ENCODE data around the gene TCF12.
"Not testable (repeated sequence)": the region's sequence is repeated elsewhere in the genome, so short reads cannot be mapped to it uniquely, and the experiment has no call there.

The TCF12 gene

DNA sequence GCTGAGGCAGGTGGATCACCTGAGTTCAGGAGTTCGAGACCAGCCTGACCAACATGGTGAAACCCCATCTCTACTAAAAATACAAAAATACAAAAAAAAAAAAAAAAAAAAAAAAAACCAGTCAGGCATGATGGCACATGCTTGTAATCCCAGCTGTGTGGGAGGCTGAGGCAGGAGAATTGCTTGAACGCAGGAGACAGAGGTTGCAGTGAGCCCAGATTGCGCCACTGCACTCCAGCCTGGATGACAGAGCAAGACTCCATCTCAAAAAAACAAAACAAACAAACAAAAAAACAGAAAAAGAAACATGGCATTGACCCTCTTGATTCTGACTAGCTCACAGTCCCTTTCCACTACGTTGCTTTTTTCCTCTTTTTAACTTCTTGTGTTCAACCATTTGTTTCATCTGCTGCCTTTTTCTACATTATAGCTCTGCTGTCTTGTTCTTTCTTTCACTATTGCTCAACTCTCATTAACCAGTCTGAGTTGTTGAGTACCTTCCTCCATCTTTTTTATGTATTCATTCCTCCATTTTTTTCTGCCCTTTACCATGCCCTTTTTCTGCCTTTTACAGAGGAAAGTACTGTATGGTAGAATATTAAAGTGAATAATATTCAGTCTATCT lies 179.6 kb downstream of the TCF12 start:
- not testable (repeated sequence) for DNase-seq

DNA sequence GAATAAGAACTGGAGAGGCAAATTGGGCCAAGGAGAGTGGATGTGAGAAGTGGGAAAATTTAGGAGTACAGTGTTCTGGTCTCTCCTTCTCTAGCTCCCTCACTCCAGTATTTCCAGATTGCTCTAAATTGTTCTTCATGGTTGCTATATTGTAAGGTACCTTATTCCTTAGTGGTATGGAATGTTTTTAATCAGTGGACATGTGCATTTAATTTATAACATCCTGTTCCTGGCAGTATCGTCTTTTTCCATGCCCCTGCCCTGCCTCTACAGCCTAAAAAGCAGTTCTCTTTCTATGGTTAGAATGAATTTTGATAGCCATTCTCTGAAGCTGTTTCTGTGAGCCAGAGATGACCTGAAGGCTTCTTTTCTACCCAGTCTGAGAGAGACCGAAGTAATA lies 180.5 kb downstream of the TCF12 start:
- no peak for DNase-seq

DNA sequence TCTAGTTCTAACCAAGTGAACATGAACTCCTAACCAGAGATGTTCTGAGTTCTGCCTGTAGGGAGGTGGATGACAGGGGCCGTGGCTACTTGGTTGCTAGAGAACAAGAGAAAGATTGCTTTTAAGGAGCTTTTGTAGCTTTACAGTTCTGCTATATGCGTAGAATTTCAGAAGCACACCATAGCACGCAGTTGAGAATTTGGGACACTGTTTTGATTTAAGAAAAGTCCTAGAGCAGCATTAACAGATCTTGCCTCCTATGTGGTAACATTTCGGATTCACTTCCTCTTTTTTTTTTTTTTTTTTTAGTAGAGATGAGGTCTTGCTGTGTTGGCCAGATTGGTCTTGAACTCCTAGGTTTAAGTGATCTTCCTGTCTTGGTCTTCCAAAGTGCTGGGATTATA lies 181.7 kb downstream of the TCF12 start:
- no peak for DNase-seq

DNA sequence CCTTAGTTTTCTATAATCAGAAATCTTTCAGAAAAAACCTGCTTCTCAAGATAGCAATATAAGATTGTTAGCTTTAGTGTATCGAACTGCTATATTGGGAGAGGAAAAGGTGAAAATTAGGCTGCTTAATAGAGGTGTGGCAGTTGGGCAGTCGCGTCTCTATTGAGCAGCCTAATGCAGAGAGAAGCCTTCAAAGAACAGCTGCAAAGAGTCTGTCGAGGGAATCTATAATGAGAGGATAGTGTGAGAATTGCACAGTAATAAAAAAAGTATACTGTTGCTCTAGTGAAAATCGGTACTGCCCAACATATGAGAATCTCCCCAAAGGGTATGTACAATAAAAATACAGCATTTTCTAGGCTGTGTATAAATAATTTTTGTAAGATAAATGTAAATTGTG lies 184.4 kb downstream of the TCF12 start:
- DNase-seq = no peak

DNA sequence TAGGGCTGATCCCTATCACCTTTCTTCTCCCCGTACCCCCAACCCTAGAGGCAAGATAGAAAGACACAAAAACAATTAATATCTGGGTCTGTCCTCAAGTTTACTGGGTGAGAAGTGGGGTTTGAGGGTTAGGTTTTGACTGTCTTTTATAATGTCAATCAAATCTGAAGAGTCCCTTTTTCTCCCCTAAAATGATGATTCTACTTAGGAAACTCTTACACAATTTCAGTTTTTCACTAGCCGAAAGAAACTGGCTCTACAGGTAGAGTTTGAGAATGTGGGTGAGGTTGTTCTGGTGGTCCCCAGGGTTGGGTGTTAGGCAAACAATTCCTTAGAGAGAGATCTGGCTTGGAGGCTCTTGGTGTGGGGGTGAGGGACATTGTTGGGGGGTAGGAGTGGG lies 189.9 kb downstream of the TCF12 start:
- no peak for DNase-seq

DNA sequence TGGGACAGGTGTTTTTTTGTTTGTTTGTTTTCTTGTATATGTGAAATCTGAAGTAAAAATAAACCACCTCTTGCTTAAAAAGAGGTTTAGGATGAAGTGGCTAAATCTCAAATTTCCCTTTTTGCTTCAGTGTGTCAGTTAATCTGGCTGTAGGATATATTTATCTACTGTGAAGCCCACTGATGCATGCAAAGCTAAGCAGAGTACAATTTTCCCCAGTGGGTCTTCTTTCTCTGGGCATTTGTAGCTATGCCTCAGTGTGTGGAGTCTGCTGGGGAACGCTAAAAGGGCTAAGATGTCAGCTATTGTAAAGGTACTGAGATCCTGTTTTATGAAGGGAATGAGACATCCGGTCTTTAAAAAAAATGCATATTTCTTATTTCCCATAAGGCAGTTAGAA lies 190.6 kb downstream of the TCF12 start:
- no peak for DNase-seq

DNA sequence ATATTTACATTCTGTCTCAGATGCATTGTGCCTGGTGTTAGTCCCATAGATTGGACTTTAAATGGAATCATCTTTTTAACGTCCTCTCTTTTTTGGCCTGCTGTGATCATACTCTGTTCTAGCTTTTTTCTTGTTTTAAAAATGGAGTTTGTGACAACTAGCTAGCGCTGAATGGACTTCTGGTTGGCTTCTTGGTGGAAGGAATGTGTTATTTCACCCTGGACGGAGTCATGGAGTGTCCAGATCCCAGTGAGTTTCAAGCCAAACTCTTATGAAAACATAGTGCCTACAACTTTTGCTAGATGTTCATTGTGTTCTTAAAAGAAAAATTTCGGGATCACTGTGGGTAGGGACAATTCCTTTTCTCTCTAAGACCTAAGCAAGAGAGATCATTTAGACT lies 192.6 kb downstream of the TCF12 start:
- DNase-seq = no peak

DNA sequence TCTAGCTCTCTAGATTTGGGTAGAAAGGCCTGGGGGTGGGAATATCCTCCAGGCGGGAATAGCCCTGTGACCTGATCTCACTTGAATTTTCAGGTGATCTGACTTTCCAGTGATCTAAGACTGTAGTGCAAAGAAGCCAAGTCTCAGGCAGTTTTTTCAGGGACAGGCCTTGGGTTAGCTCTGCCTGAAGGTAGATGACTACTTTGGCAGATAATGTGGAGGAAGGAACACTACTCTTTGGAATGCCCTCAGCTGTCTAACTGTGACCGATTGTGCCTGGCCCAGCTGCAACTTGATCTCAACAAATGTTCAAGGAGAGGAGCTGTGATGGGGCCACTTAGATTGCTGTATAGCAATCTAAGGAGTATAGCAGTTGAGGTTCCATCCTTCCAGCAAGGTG lies 193.7 kb downstream of the TCF12 start:
- DNase-seq = no peak

DNA sequence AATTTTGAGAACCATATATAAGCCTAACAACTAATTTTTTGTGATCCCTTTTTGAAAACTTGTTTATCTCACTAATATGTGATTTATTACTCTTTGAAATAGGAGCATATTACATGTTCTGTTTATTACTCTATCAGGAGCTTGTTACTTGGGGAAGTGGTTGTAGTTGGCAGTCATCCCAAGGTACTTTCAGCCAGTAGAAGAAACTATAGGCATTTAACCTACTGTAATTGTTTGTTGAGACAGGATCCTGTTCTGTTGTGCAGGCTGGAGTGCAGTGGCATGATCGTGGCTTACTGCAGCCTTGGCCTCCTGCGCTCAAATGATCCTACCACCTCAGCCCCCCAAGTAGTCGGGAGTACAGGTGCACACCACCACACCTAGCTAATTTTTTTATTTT lies 195.6 kb downstream of the TCF12 start:
- no peak for DNase-seq

DNA sequence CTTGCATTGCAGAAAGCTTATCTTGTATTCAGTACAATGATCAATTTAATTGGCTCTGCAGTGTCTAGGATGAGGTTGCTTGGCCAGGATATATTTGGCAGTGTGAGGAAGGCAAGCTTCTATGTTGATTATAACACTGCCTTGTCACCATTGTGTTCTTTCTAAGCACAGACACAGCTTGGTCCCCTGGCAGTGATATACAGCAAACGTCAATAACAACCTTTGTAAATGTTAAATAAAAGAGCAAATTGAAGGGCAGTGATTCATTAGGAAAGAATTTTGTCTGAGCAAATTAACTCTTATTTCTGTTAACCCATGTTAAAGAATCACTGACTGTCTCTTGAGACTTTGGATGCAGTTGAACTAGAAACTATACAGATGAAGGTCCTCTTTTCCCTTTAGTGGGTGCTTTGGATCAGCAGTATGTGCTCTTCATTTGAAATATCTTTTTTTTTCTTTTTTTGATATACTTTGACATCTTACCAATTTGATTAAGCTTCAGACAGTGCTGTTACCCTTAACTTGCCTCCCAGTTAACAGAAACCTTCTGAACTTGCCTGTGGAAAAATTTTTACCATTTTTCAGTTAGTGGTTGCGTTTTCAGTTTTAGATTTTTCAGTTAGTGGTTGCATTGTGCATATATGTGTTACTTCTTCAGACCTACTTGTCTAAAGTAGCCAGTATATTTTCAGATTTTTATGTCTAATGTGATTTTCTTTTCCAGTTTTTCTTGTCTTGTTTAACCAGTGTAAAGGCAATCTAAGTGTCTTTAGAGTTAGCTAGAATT lies 199.8 kb downstream of the TCF12 start:
- no peak for DNase-seq

DNA sequence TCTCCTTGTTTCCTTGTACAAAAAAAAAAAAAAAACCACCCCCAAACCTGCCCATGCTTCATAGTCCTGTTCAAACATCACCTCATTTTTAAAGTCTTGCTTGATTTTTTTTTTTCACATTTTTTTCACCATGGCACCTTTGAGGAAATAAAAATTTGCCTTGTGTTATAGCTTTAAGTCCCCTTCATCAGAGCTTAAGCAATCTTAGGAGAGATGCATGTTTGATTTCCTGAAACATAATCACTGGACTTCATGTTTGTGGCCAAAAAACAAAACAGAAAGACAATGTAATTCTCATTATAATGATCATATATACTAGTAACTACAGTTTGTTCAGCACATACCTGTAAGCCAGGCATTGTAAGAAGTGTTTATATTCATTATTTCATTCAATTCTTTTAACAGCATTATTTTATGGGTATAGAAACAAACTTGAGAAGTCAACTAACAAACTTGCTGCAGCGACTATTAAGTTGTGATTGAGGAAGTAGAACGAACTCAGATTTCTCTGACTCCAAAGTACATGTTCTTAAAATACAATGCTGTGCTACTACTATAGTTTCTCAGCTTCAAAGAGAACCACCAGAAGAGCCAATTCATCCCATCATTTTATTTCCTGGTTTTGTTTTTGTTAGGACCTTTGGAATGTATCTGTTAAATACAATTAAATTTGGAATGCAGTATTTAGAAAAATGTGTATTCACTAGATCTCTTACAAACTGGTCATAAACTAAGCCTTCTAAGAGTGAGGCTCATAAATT lies 203.8 kb downstream of the TCF12 start:
- DNase-seq = no peak

DNA sequence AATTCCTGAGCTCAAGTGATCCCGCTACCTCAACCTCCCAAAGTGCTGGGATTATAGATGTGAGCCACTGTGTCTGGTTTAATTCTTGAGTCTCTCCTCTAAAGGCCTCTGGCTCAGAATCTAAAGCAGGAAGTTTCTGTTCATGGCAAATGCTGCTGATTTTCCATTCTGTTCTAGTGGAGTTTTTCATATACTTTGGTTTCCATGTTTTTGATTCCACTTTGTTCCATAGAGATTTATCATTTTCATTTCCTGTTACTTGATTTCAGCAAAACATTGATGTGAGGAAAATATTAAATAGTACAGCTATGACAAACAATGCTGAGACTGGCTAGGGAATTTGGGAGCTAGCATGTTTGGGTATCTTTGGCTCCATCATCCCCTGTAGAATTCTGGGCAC lies 205.6 kb downstream of the TCF12 start:
- DNase-seq = no peak

DNA sequence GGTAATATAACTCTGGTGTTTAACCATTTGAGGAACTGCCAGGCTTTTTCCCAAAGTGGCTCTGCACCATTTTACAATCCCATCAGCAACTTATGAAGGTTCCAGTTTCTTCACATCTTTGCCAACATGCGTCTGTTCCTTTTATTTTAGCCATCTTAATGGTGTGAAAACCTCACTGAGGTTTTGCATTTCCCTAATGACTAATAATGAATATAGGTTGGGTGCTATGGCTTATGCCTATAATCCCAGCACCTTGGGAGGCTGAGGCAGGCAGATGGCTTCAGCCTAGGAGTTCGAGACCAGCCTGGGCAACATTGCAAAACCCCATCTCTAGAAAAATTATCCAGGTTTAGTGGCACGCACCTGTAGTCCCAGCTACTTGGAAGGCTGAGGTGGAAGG lies 210.6 kb downstream of the TCF12 start:
- DNase-seq = no peak

DNA sequence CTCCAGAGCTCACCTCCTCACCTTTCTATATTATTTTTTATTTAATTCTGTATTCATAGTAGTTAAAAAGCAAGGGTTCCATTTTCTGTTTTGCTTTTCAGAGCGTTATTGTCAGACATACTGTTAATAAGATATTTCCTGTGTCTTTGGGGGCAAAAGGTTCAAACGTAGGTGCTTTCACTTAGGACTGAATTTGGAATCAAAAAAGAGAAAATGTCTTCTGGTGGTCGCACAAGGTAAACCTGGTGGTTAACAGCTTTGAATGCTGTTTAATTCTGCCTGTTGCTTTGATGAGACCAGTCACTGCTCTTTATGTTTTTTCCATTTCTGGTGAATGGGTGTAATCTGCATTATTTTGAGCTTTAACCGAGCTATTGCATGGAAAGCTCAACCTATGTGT lies 212.5 kb downstream of the TCF12 start:
- no peak for DNase-seq

DNA sequence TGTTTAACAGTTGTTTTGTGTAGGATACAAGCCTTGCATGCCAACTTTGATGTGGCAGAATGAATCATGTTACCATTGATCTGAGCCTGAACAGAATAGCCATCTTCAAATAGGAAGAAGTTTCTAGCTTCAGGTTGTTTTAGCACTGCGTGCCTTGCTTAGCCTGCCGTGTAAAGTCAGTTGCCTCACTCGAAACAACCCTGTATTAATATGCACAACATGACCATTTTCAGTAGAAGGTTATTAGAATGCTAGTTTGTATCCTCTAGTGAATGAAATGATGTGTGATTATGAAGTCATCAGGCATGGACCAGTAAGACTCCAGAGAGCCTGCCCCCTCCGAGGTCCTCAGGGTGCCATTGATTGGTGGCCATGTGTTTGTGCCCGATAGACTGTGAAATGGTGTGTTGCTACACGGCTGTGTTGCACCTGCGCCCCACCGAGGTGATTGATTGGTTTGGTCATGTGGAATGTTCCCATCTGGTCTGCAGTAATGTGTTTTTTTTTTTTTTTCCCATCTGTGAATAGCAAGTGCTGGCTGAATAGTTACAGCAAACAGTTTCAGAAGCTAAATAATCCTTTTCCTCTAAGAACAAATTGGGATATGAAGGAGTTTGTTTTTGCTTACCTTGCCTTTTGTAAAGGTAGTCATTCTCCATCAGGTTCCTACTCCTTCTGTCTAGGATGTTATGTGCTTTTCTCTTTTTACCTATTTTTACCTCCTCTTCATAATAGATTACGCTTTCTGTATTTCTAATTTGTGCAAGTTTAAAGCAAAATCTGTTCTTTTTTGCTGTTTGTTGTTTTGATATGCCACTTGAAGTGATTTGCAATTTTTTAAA lies 214.9 kb downstream of the TCF12 start:
- DNase-seq = peak in 1 of 2 experiments; percentile 27

DNA sequence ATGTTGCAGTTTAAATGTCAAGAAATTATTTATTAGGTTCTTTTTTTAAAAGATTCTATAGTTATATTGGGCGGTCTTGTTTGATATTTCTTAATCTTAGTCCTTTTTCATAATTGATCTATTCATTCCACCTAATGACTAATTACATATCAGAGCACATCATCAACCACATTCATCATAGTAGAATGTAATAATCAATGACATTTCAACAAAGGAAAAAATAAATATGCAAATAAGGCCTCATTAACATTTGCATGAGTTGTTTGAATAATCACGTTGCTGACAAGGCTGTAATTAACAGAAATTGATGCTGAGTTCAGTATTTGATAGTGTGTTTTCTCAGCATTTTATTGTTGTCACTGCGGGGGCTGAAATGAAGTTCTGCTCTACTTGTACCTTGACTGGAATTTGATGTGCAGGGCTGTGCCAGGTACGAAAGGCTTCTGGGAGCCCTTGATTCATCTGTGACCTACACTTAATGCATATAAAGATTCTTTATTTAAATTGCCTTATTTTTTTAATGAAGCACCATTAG lies 215.7 kb downstream of the TCF12 start:
- DNase-seq = no peak

DNA sequence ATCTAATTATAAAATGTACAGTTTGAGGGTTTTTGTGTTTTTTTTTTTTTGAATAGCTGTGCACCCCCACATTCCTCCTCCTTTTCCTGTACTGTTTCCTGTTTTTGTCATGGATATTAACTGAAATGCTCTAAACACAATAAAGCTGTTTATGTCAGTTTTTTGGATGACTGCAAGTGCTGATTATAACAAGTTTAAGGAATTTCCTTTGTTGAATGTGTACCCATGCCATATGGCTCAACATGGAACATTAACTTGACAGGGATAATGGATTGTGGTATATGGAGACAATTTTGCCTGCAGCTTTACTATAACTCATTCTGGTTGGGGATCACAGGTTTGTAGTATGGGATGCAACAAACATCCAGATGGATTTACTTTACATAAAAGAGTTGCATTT lies 216.4 kb downstream of the TCF12 start:
- no peak for DNase-seq

DNA sequence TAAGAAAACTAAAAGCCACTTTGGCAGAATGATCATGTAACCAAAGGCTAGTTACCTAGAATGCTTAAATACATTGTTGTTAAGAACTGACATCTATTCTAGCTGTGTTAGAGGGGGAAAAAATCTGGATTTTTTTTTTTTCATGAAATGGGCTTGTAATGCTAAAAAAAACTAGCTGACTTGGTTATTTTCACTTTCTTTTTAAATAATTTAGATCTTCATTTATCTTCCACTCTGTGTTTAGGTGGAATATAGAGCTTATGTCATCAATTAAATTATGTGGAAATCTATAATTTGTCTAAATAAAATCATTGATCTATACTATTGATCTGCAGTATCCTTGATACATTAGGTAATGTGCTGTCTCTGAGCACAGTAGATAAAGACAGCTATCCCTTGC lies 217.4 kb downstream of the TCF12 start:
- DNase-seq = no peak

DNA sequence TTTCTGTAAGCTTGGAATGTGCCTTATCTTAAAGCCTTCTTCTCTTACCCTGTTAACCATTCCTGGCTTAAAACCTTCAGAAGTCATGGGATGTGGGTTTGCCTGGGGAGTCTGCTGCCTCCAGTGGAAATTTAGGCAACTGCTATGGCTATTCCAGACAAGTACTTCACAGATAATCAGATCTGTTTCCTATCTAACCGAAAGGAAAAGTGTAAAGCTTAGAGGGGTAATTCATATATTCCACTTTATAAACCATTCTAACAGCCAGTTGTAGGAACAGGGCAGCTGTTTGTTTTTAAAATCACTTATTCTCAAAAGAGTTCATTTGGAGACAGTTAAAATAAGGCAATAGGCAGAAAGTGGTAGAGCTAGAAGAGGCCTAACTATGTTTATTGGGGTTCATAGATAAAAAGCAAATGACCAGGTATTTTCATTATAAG lies 219.9 kb downstream of the TCF12 start:
- peak in 1 of 2 experiments; percentile 27 for DNase-seq

DNA sequence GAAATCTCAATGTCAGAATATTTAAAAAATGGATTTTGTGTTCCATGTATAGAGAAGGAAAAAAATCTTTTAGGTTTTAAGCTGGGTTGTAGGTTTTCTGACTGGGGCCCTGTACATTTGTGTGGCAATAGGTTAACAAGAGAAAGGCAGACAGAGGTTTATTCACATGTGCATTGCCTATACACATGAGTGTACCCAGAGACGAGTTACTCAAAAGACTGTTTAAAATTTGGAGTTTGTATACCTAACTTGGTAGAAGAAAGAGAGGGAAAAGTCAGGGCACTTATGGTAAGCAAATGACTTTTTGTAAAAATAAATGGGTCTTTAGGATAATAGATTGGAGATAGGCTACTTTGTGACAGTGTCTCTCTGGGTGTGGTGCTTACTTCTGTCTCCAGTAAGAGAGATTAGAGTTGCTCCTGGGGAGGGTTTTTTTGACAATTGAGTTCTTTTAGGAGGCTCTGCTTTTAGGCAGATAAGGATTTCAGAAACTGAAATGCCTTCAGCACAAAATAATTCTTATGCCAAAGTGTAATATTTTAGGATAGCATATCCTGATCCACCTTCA lies 225.2 kb downstream of the TCF12 start:
- no peak for DNase-seq

DNA sequence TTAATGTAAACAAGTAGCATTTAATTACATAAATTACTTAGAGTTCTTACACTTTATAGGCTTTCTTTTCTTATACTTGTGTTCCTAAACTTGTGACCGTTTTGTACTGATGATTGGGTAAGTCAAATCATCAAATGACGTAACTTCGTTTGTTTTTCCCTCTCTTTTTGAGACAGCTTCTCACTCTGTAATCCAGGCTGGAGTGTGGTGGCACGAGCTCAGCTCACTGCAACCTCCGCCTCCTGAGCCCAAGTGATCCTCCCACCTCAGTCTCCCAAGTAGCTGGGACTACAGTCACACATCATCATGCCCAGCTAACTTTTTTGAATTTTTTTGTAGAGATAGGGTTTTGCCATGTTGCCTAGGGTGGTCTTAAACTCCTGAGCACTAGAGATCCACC lies 226.0 kb downstream of the TCF12 start:
- DNase-seq = no peak

DNA sequence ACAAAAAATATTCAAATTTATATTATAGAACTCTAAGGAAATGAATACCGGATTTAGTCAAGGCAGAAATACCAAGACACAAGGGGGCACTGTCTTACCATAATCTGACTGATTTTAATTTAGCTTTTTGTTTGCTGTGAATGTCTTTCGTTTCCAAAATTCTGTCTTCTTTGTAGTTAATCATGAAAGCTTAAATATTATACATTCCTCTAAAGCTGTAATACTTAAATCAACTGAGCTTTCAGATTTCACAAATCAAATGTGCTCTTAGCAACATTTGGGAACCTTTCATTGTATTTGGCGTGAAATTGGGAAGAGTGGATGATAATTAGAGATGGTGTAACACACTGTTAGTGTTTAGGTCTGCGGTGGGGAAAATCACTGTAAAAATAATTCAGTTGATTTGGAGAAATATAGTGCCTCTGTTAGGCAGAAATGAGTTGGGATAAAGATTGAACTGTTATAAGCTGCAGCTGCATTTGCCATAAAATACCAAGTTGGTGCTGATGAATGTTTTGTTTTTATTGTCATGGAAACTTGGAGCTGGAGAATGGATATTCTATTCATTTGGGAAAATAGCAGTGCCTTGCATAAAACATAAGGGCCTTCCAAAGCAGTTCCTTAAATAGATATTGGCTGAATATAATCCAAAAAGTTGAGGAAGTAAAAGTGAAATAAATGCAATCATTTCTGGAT lies 228.2 kb downstream of the TCF12 start:
- peak in 1 of 2 experiments; percentile 55 for DNase-seq

All from NCI-H1930 (cell line).